ENCODE data around the gene NLGN4Y. TPM values are rescaled to one million over a fixed set of nuclear protein-coding genes. Genes with fewer than 3 reads are reported as not detected.

The NLGN4Y gene
- total and polyA plus RNA-seq, 10 of the 15 experiments (the other 5 are each of a cell fraction or from before 2014, with no cell fraction given): not detected

GRCh38 chrY:14825728-14826127 lies 301.4 kb downstream of the NLGN4Y start (continued):
- TF ChIP-seq ZNF687 (IDR thresholded peaks at IDR 0.05) (no peak), SREBF2 (IDR thresholded peaks at IDR 0.05; ENCODE audit: low read length) (no peak), BCLAF1 (IDR thresholded peaks at IDR 0.05) (no peak), NR2C2 (IDR thresholded peaks at IDR 0.05; ENCODE audit: borderline replicate concordance, control insufficient read depth, insufficient read length, low read depth) (no peak)

- TF ChIP-seq ZNF622 (IDR thresholded peaks at IDR 0.05) (no peak), POLR2AphosphoS2 (IDR thresholded peaks at IDR 0.05; ENCODE audit: low read depth, low read length) (no peak), MYB (IDR thresholded peaks at IDR 0.05; ENCODE audit: borderline replicate concordance, low read depth, low read length) (no peak), MYC (IDR thresholded peaks at IDR 0.05; ENCODE audit: insufficient read depth, insufficient read length, insufficient replicate concordance, low read length, severe bottlenecking) (no peak), SRF (IDR thresholded peaks at IDR 0.05; ENCODE audit: low read depth in 2 of 2, low read length in 2 of 2) (no peak), NFYA (IDR thresholded peaks at IDR 0.05; ENCODE audit: borderline replicate concordance, low read depth, low read length) (no peak), RAD51 (IDR thresholded peaks at IDR 0.05) (no peak), HDGF (IDR thresholded peaks at IDR 0.05) (no peak), SMAD5 (IDR thresholded peaks at IDR 0.05; ENCODE audit: low read depth) (no peak)
- H3K36me3 ChIP-seq (ENCODE audit: control insufficient read depth in 2 of 2, insufficient read depth in 2 of 2, low read length in 1 of 2): no peaks in the 10 kb centered on the region
- FAIRE-seq (no peak), DNase-seq (ENCODE audit: low read depth, low spot score) (no peak), ATAC-seq (no peak)
- BruUV-seq (replicated peaks): no TSS peak
- no peaks in the 10 kb centered on the region for H3K79me2 ChIP-seq (ENCODE audit: control insufficient read depth, insufficient read depth, low read length)
- H3K9me3 ChIP-seq (replicated peaks; ENCODE audit: control insufficient read depth, insufficient read depth, low read length): no peaks in the 10 kb centered on the region
- H4K20me1 ChIP-seq (ENCODE audit: control insufficient read depth, insufficient read depth): no peaks in the 10 kb centered on the region
- H3K27me3 ChIP-seq (replicated peaks in 1 of 2; ENCODE audit: control insufficient read depth in 2 of 2, insufficient read depth in 2 of 2, low read length in 1 of 2): no peaks in the 10 kb centered on the region
- no peak overlapping the region for H3K9ac ChIP-seq (ENCODE audit: control insufficient read depth, insufficient read depth, low read length)
- WGBS (ENCODE audit: insufficient coverage, insufficient replicate concordance, low lambda C conversion rate, missing lambda C conversion rate): no CpG with 5 or more reads among the region's 5 CpGs
- intact Hi-C loops (cut with micrococcal nuclease; ENCODE audit: unreplicated experiment): no loop called here
- no peak overlapping the region for H3K4me2 ChIP-seq (ENCODE audit: control insufficient read depth, insufficient read depth)
- ChIA-PET CTCF (no interaction called here), POLR2A (no interaction called here), RAD21 (ENCODE audit: unreplicated experiment) (no interaction called here), SMC1A (ENCODE audit: uncharacterized antibody, unreplicated experiment) (no interaction called here)
- no peak overlapping the region for H3K4me3 ChIP-seq
- in situ Hi-C loops (cut with MboI): no loop called here
- no peak overlapping the region for H2AFZ ChIP-seq (ENCODE audit: control insufficient read depth, low read depth, low read length)
- H3K4me1 ChIP-seq (ENCODE audit: control insufficient read depth, insufficient read depth, low read length): no peaks in the 10 kb centered on the region
- no peak overlapping the region for H3K27ac ChIP-seq (ENCODE audit: control insufficient read depth, insufficient read depth)
Observed at GRCh38 chrY:14828531-14828930, 304.2 kb downstream of the NLGN4Y start.

All from GM12878 (cell line).